HCT116 (cell line): ENCODE data around the gene SCO1. TPM values are rescaled to one million over a fixed set of nuclear protein-coding genes. Genes with fewer than 3 reads are reported as not detected.

Experiments
- ATAC-seq: fragments of 200-7000 bp; cut with Tn5 transposase; 2 replicates; pipeline ENCODE4 v1.9.1; 2020; ENCODE audit warnings: mild to moderate bottlenecking, moderate library complexity
- BruUV-seq: library from RNA; stranded (reverse); fragments of 400-500 nt; replicated peaks from 2 replicates; lab custom pipeline; 2021; lab: Mats Ljungman, UMichigan
- CTCF ChIA-PET: fragments of 300-600 bp; sonication (Branson Sonifier 250); formaldehyde crosslinking; loops from one replicate; lab custom pipeline; 2021; ENCODE audit warnings: antibody characterized with exemption; lab: Charles Lee
- POLR2A ChIA-PET: fragments of 300-600, 350-600 bp; sonication (Branson Sonifier 250); formaldehyde crosslinking; loops from one replicate; lab custom pipeline; 2021; ENCODE audit warnings: antibody characterized with exemption; lab: Charles Lee
- RAD21 ChIA-PET, 2 experiments: fragments of 300-600 bp; sonication (Branson Sonifier 250); formaldehyde crosslinking; loops; one replicate each; lab custom pipeline; 2023; ENCODE audit warnings: low total read pairs in 2 of 2; ENCODE audit not compliant: uncharacterized antibody in 2 of 2, unreplicated experiment in 2 of 2, low non-redundant PET in 1 of 2; lab: Charles Lee
- DNase-seq: peaks from one replicate; pipeline ENCODE4 v3.0.0-alpha.2; 2010; ENCODE audit warnings: low read depth, low spot score
- H2AFZ ChIP-seq: fragments of 200-600 bp; shearing (Covaris generic), sonication (generic); 2 replicates; pipeline ENCODE4 v1.6.1; 2017; ENCODE audit warnings: low read depth, mixed run types, mixed read lengths, antibody characterized with exemption, low read length; ENCODE audit not compliant: poor library complexity, severe bottlenecking
- H3K27ac ChIP-seq: 2 replicates; pipeline ENCODE4 v1.5.1; 2012; ENCODE audit warnings: low read depth, low read length
- H3K27me3 ChIP-seq: fragments of 200-600 bp; sonication (generic); 2 replicates; pipeline ENCODE4 v1.6.1; 2016; ENCODE audit warnings: mixed run types, low read length, mixed read lengths; ENCODE audit not compliant: insufficient read depth
- H3K36me3 ChIP-seq, 2 experiments: fragments of 200-500 bp in 1 of 2; fragments of 200-600 bp in 1 of 2; sonication (Bioruptor generic) in 1 of 2; sonication (generic) in 1 of 2; 2 replicates each; pipeline versions ENCODE4 v1.5.1 to v1.6.1; 2014 to 2016; ENCODE audit warnings: low read length in 2 of 2, inconsistent platforms in 1 of 2, mixed read lengths in 1 of 2, mixed run types in 1 of 2; ENCODE audit not compliant: insufficient read depth in 2 of 2, control insufficient read depth in 1 of 2
- H3K4me1 ChIP-seq, 2 experiments: fragments of 200-600 bp in 1 of 2; sonication (generic) in 1 of 2; 2 replicates each; pipeline versions ENCODE4 v1.5.1 to v1.6.1; 2012 to 2017; ENCODE audit warnings: low read length in 2 of 2, inconsistent platforms in 1 of 2, mild to moderate bottlenecking in 1 of 2, mixed read lengths in 1 of 2, mixed run types in 1 of 2, moderate library complexity in 1 of 2; ENCODE audit not compliant: insufficient read depth in 2 of 2, control insufficient read depth in 1 of 2
- H3K4me2 ChIP-seq: fragments of 200-600 bp; sonication (generic); 2 replicates; pipeline ENCODE4 v1.6.1; 2017; ENCODE audit warnings: mixed run types, low read length, mixed read lengths
- H3K4me3 ChIP-seq, 2 experiments: fragments of 200-600 bp in 1 of 2; sonication (generic) in 1 of 2; replicated peaks in 1 of 2; 2 replicates each; pipeline ENCODE4 v1.5.1; 2011 to 2016; ENCODE audit warnings: low read length in 2 of 2, control low read depth in 1 of 2, low read depth in 1 of 2, mild to moderate bottlenecking in 1 of 2, mixed read lengths in 1 of 2, mixed run types in 1 of 2
- H3K79me2 ChIP-seq: fragments of 200-600 bp; sonication (generic); 2 replicates; pipeline ENCODE4 v1.6.1; 2017; ENCODE audit warnings: mild to moderate bottlenecking, mixed run types, low read length, moderate library complexity, mixed read lengths; ENCODE audit not compliant: insufficient read depth
- H3K9ac ChIP-seq: fragments of 200-600 bp; sonication (generic); 2 replicates; pipeline ENCODE4 v1.6.1; 2016; ENCODE audit warnings: low read length, mixed read lengths
- H3K9me2 ChIP-seq: fragments of 200-600 bp; sonication (generic), shearing (Covaris generic); 2 replicates; pipeline ENCODE4 v1.6.1; 2017; ENCODE audit warnings: mixed run types, mild to moderate bottlenecking, moderate library complexity; ENCODE audit not compliant: insufficient read depth
- H3K9me3 ChIP-seq, 2 experiments: fragments of 200-500 bp in 1 of 2; fragments of 200-600 bp in 1 of 2; sonication (Bioruptor generic) in 1 of 2; sonication (generic) in 1 of 2; 2 replicates each; pipeline ENCODE4 v1.6.1; 2014 to 2017; ENCODE audit warnings: low read length in 2 of 2, mixed read lengths in 2 of 2, inconsistent platforms in 1 of 2, low read depth in 1 of 2, mild to moderate bottlenecking in 1 of 2, mixed run types in 1 of 2, moderate library complexity in 1 of 2; ENCODE audit not compliant: control insufficient read depth in 1 of 2, insufficient read depth in 1 of 2
- H4K20me1 ChIP-seq: fragments of 200-600 bp; sonication (generic), shearing (Covaris generic); 2 replicates; pipeline ENCODE4 v1.6.1; 2017; ENCODE audit warnings: mixed run types, mild to moderate bottlenecking, moderate library complexity; ENCODE audit not compliant: insufficient read depth
- CBX3 ChIP-seq: IDR thresholded peaks from 2 replicates; pipeline ENCODE4 v1.6.1; 2012; ENCODE audit warnings: low read depth
- CEBPB ChIP-seq: IDR thresholded peaks from 2 replicates; pipeline ENCODE4 v1.6.1; 2012; ENCODE audit warnings: low read depth
- CTCF ChIP-seq, 3 experiments: fragments of 200-600 bp in 1 of 3; sonication (generic) in 1 of 3; IDR thresholded peaks in 2 of 3; conservative IDR thresholded peaks in 1 of 3; 2 replicates each; pipeline ENCODE4 v1.5.1; 2012 to 2017; ENCODE audit warnings: low read depth in 2 of 3, low read length in 2 of 3, antibody characterized with exemption in 1 of 3, borderline replicate concordance in 1 of 3, control low read depth in 1 of 3, mild to moderate bottlenecking in 1 of 3, mixed read lengths in 1 of 3, mixed run types in 1 of 3, moderate library complexity in 1 of 3; ENCODE audit not compliant: insufficient read depth in 1 of 3
- EGR1 ChIP-seq: IDR thresholded peaks from 2 replicates; pipeline ENCODE4 v1.6.1; 2012; ENCODE audit warnings: low read depth
- ELF1 ChIP-seq: IDR thresholded peaks from 2 replicates; pipeline ENCODE4 v1.6.1; 2012; ENCODE audit warnings: low read depth, borderline replicate concordance
- EZH2 ChIP-seq: fragments of 200-600 bp; sonication (generic); IDR thresholded peaks from 2 replicates; pipeline ENCODE4 v1.6.1; 2017; ENCODE audit warnings: antibody characterized with exemption, mixed run types
- FOSL1 ChIP-seq: IDR thresholded peaks from 2 replicates; pipeline ENCODE4 v1.6.1; 2012; ENCODE audit warnings: low read depth
- POLR2AphosphoS5 ChIP-seq: IDR thresholded peaks from 2 replicates; pipeline ENCODE4 v1.6.1; 2011; ENCODE audit warnings: mild to moderate bottlenecking, low read depth, low read length, moderate library complexity
- RAD21 ChIP-seq: IDR thresholded peaks from 2 replicates; pipeline ENCODE4 v1.6.1; 2012; ENCODE audit warnings: low read depth, mild to moderate bottlenecking
- SIN3A ChIP-seq: IDR thresholded peaks from 2 replicates; pipeline ENCODE4 v1.6.1; 2012; ENCODE audit warnings: low read depth
- SP1 ChIP-seq: IDR thresholded peaks from 2 replicates; pipeline ENCODE4 v1.6.1; 2012; ENCODE audit warnings: low read depth
- SRF ChIP-seq: IDR thresholded peaks from 2 replicates; pipeline ENCODE4 v1.6.1; 2012; ENCODE audit warnings: low read depth
- TCF7L2 ChIP-seq: IDR thresholded peaks from 2 replicates; pipeline ENCODE4 v1.7.0; 2011; ENCODE audit warnings: borderline replicate concordance, inconsistent platforms; ENCODE audit not compliant: insufficient read depth, insufficient read length; ENCODE audit errors: extremely low read depth
- YY1 ChIP-seq: IDR thresholded peaks from 2 replicates; pipeline ENCODE4 v1.6.1; 2011; ENCODE audit warnings: low read length, low read depth, moderate library complexity, mild to moderate bottlenecking; ENCODE audit not compliant: insufficient replicate concordance; ENCODE audit errors: extremely low read depth
- ZNF274 ChIP-seq: fragments of 200-500 bp; sonication (Bioruptor generic); IDR thresholded peaks from 2 replicates; pipeline ENCODE4 v1.6.1; 2014; ENCODE audit warnings: mild to moderate bottlenecking, low read depth, low read length, inconsistent platforms
- intact Hi-C: fragments of 100-400 bp; cut with micrococcal nuclease; formaldehyde crosslinking; loops from 2 replicates; pipeline ENCODE4 v1.10.0; 2022
- total RNA-seq: library from RNA; stranded (reverse); gene quantifications from one replicate; pipeline ENCODE4 v1.2.1, GENCODE V29; 2021; ENCODE audit not compliant: unreplicated experiment
- TF ChIP-seq, protein P1 (sequence below): IDR thresholded peaks from 2 replicates; pipeline ENCODE4 v1.6.1; 2012
- TF ChIP-seq, protein P2 (sequence below): IDR thresholded peaks from 2 replicates; pipeline ENCODE4 v1.6.1; 2012

The SCO1 gene
- total RNA-seq, 1 experiment from 2014 or later = 35.8 TPM

- ChIA-PET CTCF (interaction anchor here (1.0 to 3.3 kb wide), 3 partner anchors 8 to 15 kb away, joined by 3 to 16 read pairs (median 7); no protein-coding TSS in a partner anchor), RAD21 (no interaction called here)
- Histone ChIP-seq H3K9me3 (no peaks in the 10 kb centered on the region), H3K27me3 (no peaks in the 10 kb centered on the region), H3K36me3 (no peaks in the 10 kb centered on the region), H3K27ac (no peak overlapping the region), H3K4me2 (no peak overlapping the region), H3K4me3 (no peak overlapping the region), H3K9me2 (no peaks in the 10 kb centered on the region), H2AFZ (no peak overlapping the region), H3K4me1 (no peaks in the 10 kb centered on the region), H3K9ac (no peak overlapping the region), H4K20me1 (no peaks in the 10 kb centered on the region)
- DNase-seq (no peak), ATAC-seq (peak; percentile 90)
- no TSS peak for BruUV-seq
- intact Hi-C loops = loop anchor here (5.0 kb wide), 1 partner anchor 211 kb away; no protein-coding TSS in a partner anchor
- TF ChIP-seq, protein P1, sequence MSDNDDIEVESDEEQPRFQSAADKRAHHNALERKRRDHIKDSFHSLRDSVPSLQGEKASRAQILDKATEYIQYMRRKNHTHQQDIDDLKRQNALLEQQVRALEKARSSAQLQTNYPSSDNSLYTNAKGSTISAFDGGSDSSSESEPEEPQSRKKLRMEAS = no peak
- TF ChIP-seq RAD21 = peak; percentile 57
- TF ChIP-seq CTCF (IDR thresholded peaks at IDR 0.05 in 2 of 3, conservative IDR thresholded peaks at IDR 0.05 in 1 of 3; ENCODE audit: borderline replicate concordance in 1 of 3, insufficient read depth in 1 of 3, low read depth in 2 of 3, low read length in 2 of 3) = peak; percentile 34 to 95 (median 94); a peak in 5 of 6 replicates
- TF ChIP-seq, all 23 proteins: peak for 2
- POLR2A ChIA-PET = no interaction called here
- H3K79me2 ChIP-seq = no peaks in the 10 kb centered on the region
Observed at GRCh38 chr17:10631048-10631700, 66.2 kb downstream of the SCO1 start.

- no peaks in the 10 kb centered on the region for H3K9me3 ChIP-seq
- H3K4me2 ChIP-seq = no peak overlapping the region
- ChIA-PET POLR2A (no interaction called here), CTCF (interaction anchor here (0.6 to 3.8 kb wide), 7 partner anchors 8 to 299 kb away, joined by 3 to 45 read pairs (median 4); no protein-coding TSS in a partner anchor), RAD21 (no interaction called here)
- H3K36me3 ChIP-seq = no peaks in the 10 kb centered on the region
- ATAC-seq (no peak), DNase-seq (no peak)
- intact Hi-C loops = loop anchor here (5.0 kb wide), 1 partner anchor 213 kb away; no protein-coding TSS in a partner anchor
- H2AFZ ChIP-seq = no peak overlapping the region
- no peaks in the 10 kb centered on the region for H3K4me1 ChIP-seq
- no peaks in the 10 kb centered on the region for H3K79me2 ChIP-seq
- no TSS peak for BruUV-seq
- no peaks in the 10 kb centered on the region for H3K27me3 ChIP-seq
- H3K9ac ChIP-seq = no peak overlapping the region
- H3K27ac ChIP-seq = no peak overlapping the region
- no peaks in the 10 kb centered on the region for H4K20me1 ChIP-seq
- H3K4me3 ChIP-seq = no peak overlapping the region
- no peaks in the 10 kb centered on the region for H3K9me2 ChIP-seq
- TF ChIP-seq EZH2 (no peak), POLR2AphosphoS5 (no peak), YY1 (no peak), RAD21 (no peak), ZNF274 (no peak), FOSL1 (no peak), SRF (no peak), CBX3 (no peak), CEBPB (no peak), EGR1 (no peak), ELF1 (no peak), SIN3A (no peak), TCF7L2 (no peak), SP1 (no peak)
- TF ChIP-seq, protein P1 = no peak
- TF ChIP-seq, protein P2, sequence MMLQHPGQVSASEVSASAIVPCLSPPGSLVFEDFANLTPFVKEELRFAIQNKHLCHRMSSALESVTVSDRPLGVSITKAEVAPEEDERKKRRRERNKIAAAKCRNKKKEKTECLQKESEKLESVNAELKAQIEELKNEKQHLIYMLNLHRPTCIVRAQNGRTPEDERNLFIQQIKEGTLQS = no peak
Observed at GRCh38 chr17:10629706-10630105, 67.6 kb downstream of the SCO1 start.
